Sigmoid colon (tissue), 7 donors: ENCODE data around the gene MSANTD1. TPM values are rescaled to one million over a fixed set of nuclear protein-coding genes. Genes with fewer than 3 reads are reported as not detected.
"Not testable (repeated sequence)": the region's sequence is repeated elsewhere in the genome, so short reads cannot be mapped to it uniquely, and the experiment has no call there.

Experiments
- DNase-seq: peaks from one replicate; pipeline ENCODE4 v3.0.0-alpha.2; 2019
- H3K27ac ChIP-seq, 4 donors: fragments of 200-600 bp; sonication (generic); one replicate each; pipeline ENCODE4 v1.5.1; 2016 to 2019; ENCODE audit warnings: mild to moderate bottlenecking in 1 of 4
- H3K27me3 ChIP-seq, 3 donors: fragments of 200-600 bp; sonication (generic); one replicate each; pipeline ENCODE4 v1.5.1; 2019; ENCODE audit warnings: mild to moderate bottlenecking in 1 of 3
- H3K36me3 ChIP-seq, 4 donors: fragments of 200-600 bp; sonication (generic); one replicate each; pipeline ENCODE4 v1.5.1; 2016 to 2019
- H3K4me1 ChIP-seq, 4 donors: fragments of 200-600 bp; sonication (generic); one replicate each; pipeline ENCODE4 v1.5.1; 2017 to 2019
- H3K4me3 ChIP-seq, 4 donors: fragments of 200-600 bp; sonication (generic); one replicate each; pipeline ENCODE4 v1.5.1; 2017 to 2019; ENCODE audit warnings: mild to moderate bottlenecking in 2 of 4, moderate library complexity in 1 of 4
- H3K9me3 ChIP-seq, 4 donors: fragments of 200-600 bp in 3 of 4; sonication (generic) in 3 of 4; one replicate each; pipeline versions ENCODE4 v1.5.1 to v1.6.1; 2013 to 2019
- CTCF ChIP-seq, 4 experiments: fragments of 450-650 bp in 3 of 4; fragments of 200-600 bp in 1 of 4; IDR thresholded peaks; one replicate each; pipeline ENCODE4 v1.5.1; 2016 to 2019; ENCODE audit warnings: antibody characterized with exemption in 4 of 4, mild to moderate bottlenecking in 3 of 4, moderate library complexity in 2 of 4
- EP300 ChIP-seq, 4 donors: sonication (generic); formaldehyde crosslinking; IDR thresholded peaks; one replicate each; pipeline ENCODE4 v1.6.1; 2017; ENCODE audit warnings: antibody characterized with exemption in 4 of 4
- POLR2A ChIP-seq, 2 donors: fragments of 450-650 bp; IDR thresholded peaks; one replicate each; pipeline ENCODE4 v1.6.1; 2016; ENCODE audit warnings: antibody characterized with exemption in 2 of 2, mild to moderate bottlenecking in 2 of 2, moderate library complexity in 2 of 2
- POLR2AphosphoS5 ChIP-seq, 4 donors: sonication (generic); formaldehyde crosslinking; IDR thresholded peaks; one replicate each; pipeline ENCODE4 v1.6.1; 2017; ENCODE audit warnings: antibody characterized with exemption in 4 of 4
- WGBS, 2 donors: extraction: QIAGEN DNeasy Blood & Tissue Kit; methylation state at CpG; one replicate each; pipeline ENCODE4 v1.1.7; 2013; 5-methylcytosine and 5-hydroxymethylcytosine counted together
- intact Hi-C: fragments of 100-400 bp; cut with DNase I; formaldehyde crosslinking; loops from one replicate; pipeline ENCODE4 v1.15.1; 2023
- polyA plus RNA-seq, 3 donors: library from polyadenylated mRNA; stranded (reverse); fragments of 200-250 nt; gene quantifications; one replicate each; pipeline ENCODE4 v1.2.3, GENCODE V29; 2013
- total RNA-seq, 4 donors: library from RNA; depleted of rRNA; stranded (reverse); fragments of >200 nt; gene quantifications; one replicate each; pipeline ENCODE4 v1.1.0, GENCODE V29; 2016
- donor health status: healthy with polysubstance abuse.
- donor health status: Bipolar disorder and iron deficiency.
- donor health status: healthy.

MSANTD1 gene
- total and polyA plus RNA-seq, 7 donors: under 0.01 to 1.2 (median 0.40) TPM; not detected in 1

- H3K4me3 ChIP-seq: no peak overlapping the region
- H3K27me3 ChIP-seq: no peaks in the 10 kb centered on the region
- no peaks in the 10 kb centered on the region for H3K9me3 ChIP-seq
- no peak for TF ChIP-seq POLR2AphosphoS5 (IDR thresholded peaks at IDR 0.05)
- TF ChIP-seq POLR2A (IDR thresholded peaks at IDR 0.05): no peak
- no peak for TF ChIP-seq CTCF (IDR thresholded peaks at IDR 0.05)
- no peak for TF ChIP-seq EP300 (IDR thresholded peaks at IDR 0.05)
- intact Hi-C loops: loop anchor here (10.0 kb wide), 3 partner anchors 95 to 335 kb away; partner anchors contain the start of genes GRK4, HTT, HTT-AS and NOP14
- H3K36me3 ChIP-seq: no peaks in the 10 kb centered on the region
- no peak for DNase-seq
- no peak overlapping the region for H3K27ac ChIP-seq
- 88 to 89% methylated on average over 19 of the region's 19 CpGs for WGBS, 2 donors
- peaks cover 0 to 11% (median 9%) of the 10 kb centered on the region in 4 donors for H3K4me1 ChIP-seq
Measured at GRCh38 chr4:3299976-3300671, 51.2 kb downstream of the MSANTD1 start.

- 95% methylated on average over 15 of the region's 15 CpGs for WGBS, 2 donors
- H3K4me3 ChIP-seq, H3K27ac ChIP-seq, H3K27me3 ChIP-seq, H3K36me3 ChIP-seq, DNase-seq, intact Hi-C loops, H3K9me3 ChIP-seq: not testable (repeated sequence)
- peaks cover 0 to 18% (median 17%) of the 10 kb centered on the region in 4 donors for H3K4me1 ChIP-seq
Measured at GRCh38 chr4:3300882-3301281, 51.9 kb downstream of the MSANTD1 start.

- H3K36me3 ChIP-seq: no peaks in the 10 kb centered on the region
Measured at GRCh38 chr4:3301450-3302172, 52.7 kb downstream of the MSANTD1 start.

GRCh38 chr4:3302173-3302785 is 53.3 kb downstream of the MSANTD1 start:
- H3K4me1 ChIP-seq: peaks cover 0 to 26% (median 20%) of the 10 kb centered on the region in 4 donors
- TF ChIP-seq EP300 (IDR thresholded peaks at IDR 0.05) (no peak), POLR2AphosphoS5 (IDR thresholded peaks at IDR 0.05) (no peak), CTCF (IDR thresholded peaks at IDR 0.05) (no peak), POLR2A (IDR thresholded peaks at IDR 0.05) (no peak)
- 48 to 80% methylated on average over 17 of the region's 17 CpGs for WGBS, 2 donors
- intact Hi-C loops: no loop called here
- no peak overlapping the region for H3K27ac ChIP-seq
- no peaks in the 10 kb centered on the region for H3K9me3 ChIP-seq
- H3K4me3 ChIP-seq: no peak overlapping the region
- H3K27me3 ChIP-seq: no peaks in the 10 kb centered on the region
- DNase-seq: peak; percentile 57
- H3K36me3 ChIP-seq: no peaks in the 10 kb centered on the region

More at GRCh38 chr4:3301450-3302172, 52.7 kb downstream of the MSANTD1 start:
- TF ChIP-seq CTCF (IDR thresholded peaks at IDR 0.05): no peak
- no peak for TF ChIP-seq POLR2A (IDR thresholded peaks at IDR 0.05)
- no peak for TF ChIP-seq EP300 (IDR thresholded peaks at IDR 0.05)
- TF ChIP-seq POLR2AphosphoS5 (IDR thresholded peaks at IDR 0.05): no peak
- no peak overlapping the region for H3K27ac ChIP-seq
- no peak for DNase-seq
- peaks cover 0 to 25% (median 20%) of the 10 kb centered on the region in 4 donors for H3K4me1 ChIP-seq
- H3K4me3 ChIP-seq: no peak overlapping the region
- H3K27me3 ChIP-seq: no peaks in the 10 kb centered on the region
- intact Hi-C loops: no loop called here
- 92 to 93% methylated on average over 15 of the region's 15 CpGs for WGBS, 2 donors
- H3K9me3 ChIP-seq: no peaks in the 10 kb centered on the region
